Caki2 (cell line): ENCODE data around the gene KRTCAP2. TPM values are rescaled to one million over a fixed set of nuclear protein-coding genes. Genes with fewer than 3 reads are reported as not detected.
A peak's percentile ranks its signal among the peaks of the same experiment; 100 is the strongest.
"Not testable (repeated sequence)": the region's sequence is repeated elsewhere in the genome, so short reads cannot be mapped to it uniquely, and the experiment has no call there.

Source experiments
- DNase-seq: peaks from one replicate; pipeline ENCODE4 v3.0.0-alpha.2; 2015; ENCODE audit warnings: low read depth
- in situ Hi-C: cut with HindIII; loops from 2 replicates; pipeline ENCODE4 v1.10.0; 2016; ENCODE audit warnings: low sequenced_read_pairs, low pct_unique_long_range_greater_than_20kb, mixed read lengths
- total RNA-seq: library from RNA; depleted of rRNA; stranded (reverse); fragments of >200 nt; shearing (Covaris generic); gene quantifications from 2 replicates; pipeline ENCODE4 v1.2.3, GENCODE V29; 2014; ENCODE audit warnings: low replicate concordance

KRTCAP2 gene
- total RNA-seq, 1 experiment from 2014 or later, result 341 TPM

GRCh38 chr1:155202731-155203515 is 29.8 kb upstream of the KRTCAP2 start:
- in situ Hi-C loops, result no loop called here
- no peak for DNase-seq

GRCh38 chr1:155202198-155202597 is 29.1 kb upstream of the KRTCAP2 start:
- no peak for DNase-seq
- in situ Hi-C loops, result no loop called here

- DNase-seq, result no peak
- in situ Hi-C loops, result no loop called here
These were observed 27.8 kb upstream of the KRTCAP2 start for GRCh38 chr1:155200920-155201319.

- in situ Hi-C loops, result no loop called here
- DNase-seq, result no peak
These were observed 26.7 kb upstream of the KRTCAP2 start for GRCh38 chr1:155199792-155200191.

GRCh38 chr1:155198547-155198906 is 25.4 kb upstream of the KRTCAP2 start:
- in situ Hi-C loops, result no loop called here
- DNase-seq, result no peak

GRCh38 chr1:155197901-155198546 is 24.9 kb upstream of the KRTCAP2 start:
- DNase-seq, result no peak
- in situ Hi-C loops, result no loop called here

- no peak for DNase-seq
- in situ Hi-C loops, result no loop called here
These were observed 24.0 kb upstream of the KRTCAP2 start for GRCh38 chr1:155196893-155197638.

- no peak for DNase-seq
- in situ Hi-C loops, result no loop called here
These were observed 23.2 kb upstream of the KRTCAP2 start for GRCh38 chr1:155196103-155196892.

- DNase-seq, result peak; percentile 14
- in situ Hi-C loops, result no loop called here
These were observed 22.3 kb upstream of the KRTCAP2 start for GRCh38 chr1:155195201-155196102.

GRCh38 chr1:155193991-155194240 is 20.8 kb upstream of the KRTCAP2 start:
- in situ Hi-C loops, DNase-seq: not testable (repeated sequence)

GRCh38 chr1:155193275-155193990 is 20.3 kb upstream of the KRTCAP2 start:
- peak; percentile 96 for DNase-seq

GRCh38 chr1:155192346-155193274 is 19.5 kb upstream of the KRTCAP2 start:
- in situ Hi-C loops, result no loop called here
- DNase-seq, result no peak

More at GRCh38 chr1:155193275-155193990, 20.3 kb upstream of the KRTCAP2 start:
- in situ Hi-C loops, result no loop called here

- in situ Hi-C loops, result no loop called here
- DNase-seq, result no peak
These were observed 18.8 kb upstream of the KRTCAP2 start for GRCh38 chr1:155191904-155192303.

GRCh38 chr1:155189926-155190325 is 16.8 kb upstream of the KRTCAP2 start:
- in situ Hi-C loops, DNase-seq: not testable (repeated sequence)

GRCh38 chr1:155188268-155188667 is 15.2 kb upstream of the KRTCAP2 start:
- in situ Hi-C loops, result no loop called here
- no peak for DNase-seq

GRCh38 chr1:155187456-155187891 is 14.4 kb upstream of the KRTCAP2 start:
- DNase-seq, result no peak
- in situ Hi-C loops, result no loop called here
